Esophagus muscularis mucosa (tissue), 4 donors: Measurements from ENCODE around the gene CREB3. TPM values are rescaled to one million over a fixed set of nuclear protein-coding genes. Genes with fewer than 3 reads are reported as not detected.

Source experiments
- DNase-seq: peaks from one replicate; pipeline ENCODE4 v3.0.0-alpha.2; 2017; ENCODE audit errors: extremely low spot score
- H3K27ac ChIP-seq, 4 donors: fragments of 200-600 bp; sonication (generic); replicated peaks in 1 of 4; 1 replicate in 3 of 4; 2 replicates in 1 of 4; pipeline ENCODE4 v1.5.1; 2016 to 2019; ENCODE audit warnings: mild to moderate bottlenecking in 1 of 4
- H3K27me3 ChIP-seq, 4 donors: fragments of 200-600 bp; sonication (generic); one replicate each; pipeline versions ENCODE4 v1.5.1 to v1.6.0; 2016 to 2019
- H3K36me3 ChIP-seq, 4 donors: fragments of 200-600 bp; sonication (generic); one replicate each; pipeline ENCODE4 v1.5.1; 2016 to 2019
- H3K4me1 ChIP-seq, 4 donors: fragments of 200-600 bp; sonication (generic); one replicate each; pipeline ENCODE4 v1.5.1; 2016 to 2019
- H3K4me3 ChIP-seq, 4 donors: fragments of 200-600 bp; sonication (generic); 1 replicate in 2 of 4; 2 replicates in 2 of 4; pipeline ENCODE4 v1.5.1; 2016 to 2019; ENCODE audit warnings: mild to moderate bottlenecking in 4 of 4, moderate library complexity in 1 of 4
- H3K9me3 ChIP-seq, 4 donors: fragments of 200-600 bp; sonication (generic); 1 replicate in 3 of 4; 2 replicates in 1 of 4; pipeline ENCODE4 v1.5.1; 2016 to 2019
- CTCF ChIP-seq, 3 experiments: fragments of 200-600 bp in 2 of 3; fragments of 450-650 bp in 1 of 3; sonication (generic) in 2 of 3; IDR thresholded peaks; one replicate each; pipeline ENCODE4 v1.5.1; 2017 to 2019; ENCODE audit warnings: antibody characterized with exemption in 3 of 3, mild to moderate bottlenecking in 2 of 3, moderate library complexity in 1 of 3
- EP300 ChIP-seq: sonication (generic); formaldehyde crosslinking; IDR thresholded peaks from one replicate; pipeline ENCODE4 v1.6.1; 2017; ENCODE audit warnings: antibody characterized with exemption
- POLR2A ChIP-seq: fragments of 450-650 bp; IDR thresholded peaks from one replicate; pipeline ENCODE4 v1.6.1; 2017; ENCODE audit warnings: antibody characterized with exemption, moderate library complexity, mild to moderate bottlenecking, low read depth
- POLR2AphosphoS5 ChIP-seq, 2 donors: sonication (generic); formaldehyde crosslinking; IDR thresholded peaks; one replicate each; pipeline ENCODE4 v1.6.1; 2017; ENCODE audit warnings: antibody characterized with exemption in 2 of 2
- WGBS: methylation state at CpG from one replicate; pipeline ENCODE4 v1.1.5; 2018; 5-methylcytosine and 5-hydroxymethylcytosine counted together
- intact Hi-C: fragments of 100-400 bp; cut with DNase I; formaldehyde crosslinking; loops from one replicate; pipeline ENCODE4 v1.15.1; 2023
- total RNA-seq, 4 donors: library from RNA; depleted of rRNA; stranded (reverse); fragments of >200 nt; gene quantifications; one replicate each; pipeline versions ENCODE4 v1.1.0 to v1.2.1, GENCODE V29; 2016

Gene CREB3
- total RNA-seq, 4 donors from 2014 or later, result 65.6 to 97.3 (median 85.4) TPM

- no peak for DNase-seq
- peak overlapping the region in 3 of 4 donors; percentile 18 to 34 (median 22) for H3K27ac ChIP-seq
- peaks cover 20 to 46% (median 36%) of the 10 kb centered on the region in 4 donors for H3K4me1 ChIP-seq
- TF ChIP-seq POLR2AphosphoS5 (IDR thresholded peaks at IDR 0.05) (no peak), EP300 (no peak), CTCF (IDR thresholded peaks at IDR 0.05) (no peak), POLR2A (no peak)
- H3K4me3 ChIP-seq, result no peak overlapping the region
- H3K27me3 ChIP-seq, result no peaks in the 10 kb centered on the region
- H3K9me3 ChIP-seq, result no peaks in the 10 kb centered on the region
- peaks cover 91 to 100% (median 98%) of the 10 kb centered on the region in 4 donors for H3K36me3 ChIP-seq
- WGBS, result 87% methylated on average over 6 of the region's 6 CpGs
- intact Hi-C loops, result no loop called here
Observed at GRCh38 chr9:35740243-35740642, 7.8 kb downstream of the CREB3 start.

- intact Hi-C loops, result no loop called here
- H3K27ac ChIP-seq, result peak overlapping the region in 1 of 4 donors; percentile 20
- no peak for DNase-seq
Observed at GRCh38 chr9:35741740-35742139, 9.3 kb downstream of the CREB3 start.

GRCh38 chr9:35743452-35743851 lies 11.0 kb downstream of the CREB3 start:
- TF ChIP-seq POLR2A (no peak), CTCF (IDR thresholded peaks at IDR 0.05) (no peak), EP300 (no peak), POLR2AphosphoS5 (IDR thresholded peaks at IDR 0.05) (no peak)
- no peaks in the 10 kb centered on the region for H3K9me3 ChIP-seq
- H3K4me1 ChIP-seq, result peaks cover 40 to 59% (median 52%) of the 10 kb centered on the region in 4 donors
- 55% methylated on average over 2 of the region's 2 CpGs for WGBS
- H3K27ac ChIP-seq, result peak overlapping the region; percentile 28 to 93 (median 75)
- H3K36me3 ChIP-seq, result peaks cover 61 to 68% (median 66%) of the 10 kb centered on the region in 4 donors
- intact Hi-C loops, result no loop called here
- H3K27me3 ChIP-seq, result no peaks in the 10 kb centered on the region
- no peak overlapping the region for H3K4me3 ChIP-seq
- DNase-seq, result no peak

More at GRCh38 chr9:35741740-35742139, 9.3 kb downstream of the CREB3 start:
- 84% methylated on average over 7 of the region's 7 CpGs for WGBS
- TF ChIP-seq POLR2AphosphoS5 (IDR thresholded peaks at IDR 0.05) (no peak), CTCF (IDR thresholded peaks at IDR 0.05) (no peak), EP300 (no peak), POLR2A (no peak)
- Histone ChIP-seq H3K36me3 (peaks cover 79 to 85% (median 83%) of the 10 kb centered on the region in 4 donors), H3K4me3 (no peak overlapping the region), H3K9me3 (no peaks in the 10 kb centered on the region), H3K27me3 (no peaks in the 10 kb centered on the region), H3K4me1 (peaks cover 30 to 50% (median 39%) of the 10 kb centered on the region in 4 donors)

GRCh38 chr9:35743880-35744518 lies 11.5 kb downstream of the CREB3 start:
- peaks cover 40 to 59% (median 52%) of the 10 kb centered on the region in 4 donors for H3K4me1 ChIP-seq
- H3K27me3 ChIP-seq, result no peaks in the 10 kb centered on the region
- TF ChIP-seq EP300 (no peak), POLR2AphosphoS5 (IDR thresholded peaks at IDR 0.05) (no peak), CTCF (IDR thresholded peaks at IDR 0.05) (no peak)
- no peak overlapping the region for H3K4me3 ChIP-seq
- intact Hi-C loops, result no loop called here
- H3K9me3 ChIP-seq, result no peaks in the 10 kb centered on the region
- peak overlapping the region; percentile 28 to 93 (median 75) for H3K27ac ChIP-seq
- no peak for DNase-seq
- WGBS, result 78% methylated on average over 6 of the region's 8 CpGs
- peaks cover 56 to 63% (median 60%) of the 10 kb centered on the region in 4 donors for H3K36me3 ChIP-seq
